RCC 7860 (cell line): ENCODE results near the gene ATF3.
A peak's percentile ranks its signal among the peaks of the same experiment; 100 is the strongest.
"Not testable (repeated sequence)": the region's sequence is repeated elsewhere in the genome, so short reads cannot be mapped to it uniquely, and the experiment has no call there.

Experiments
- DNase-seq: peaks from one replicate; pipeline ENCODE4 v3.0.0-alpha.2; 2015; ENCODE audit warnings: low spot score
- FAIRE-seq: peaks from 2 replicates; lab custom pipeline; 2012; peaks lifted over from hg19 to GRCh38; lab: Jason Lieb, UNC

Gene ATF3

DNA sequence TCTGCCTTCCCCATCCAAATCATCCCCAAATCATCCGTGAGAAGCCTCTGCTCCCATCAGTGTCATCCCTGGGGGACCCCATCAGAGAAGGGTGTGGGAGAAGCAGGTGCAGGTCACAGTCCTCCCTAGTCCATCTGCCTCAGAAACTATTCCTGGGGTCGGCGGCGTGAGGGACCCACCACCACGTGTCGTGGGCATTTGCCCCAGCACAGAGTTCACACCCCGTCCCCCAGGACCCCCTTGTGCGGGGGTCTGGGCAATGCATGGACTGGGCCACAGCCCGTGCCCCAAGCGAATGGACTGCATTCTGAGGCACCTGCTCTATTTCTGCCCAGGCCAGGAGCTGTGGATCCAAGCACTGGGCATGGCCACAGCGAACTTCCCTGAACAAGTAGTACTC is 38.4 kb downstream of the ATF3 start:
- DNase-seq: no peak
- no peak for FAIRE-seq

GRCh38 chr1:212648431-212648830 is 39.9 kb downstream of the ATF3 start:
- no peak for FAIRE-seq

GRCh38 chr1:212649020-212649419 is 40.5 kb downstream of the ATF3 start:
- DNase-seq (no peak), FAIRE-seq (no peak)

More at GRCh38 chr1:212648431-212648830, 39.9 kb downstream of the ATF3 start:
- no peak for DNase-seq

DNA sequence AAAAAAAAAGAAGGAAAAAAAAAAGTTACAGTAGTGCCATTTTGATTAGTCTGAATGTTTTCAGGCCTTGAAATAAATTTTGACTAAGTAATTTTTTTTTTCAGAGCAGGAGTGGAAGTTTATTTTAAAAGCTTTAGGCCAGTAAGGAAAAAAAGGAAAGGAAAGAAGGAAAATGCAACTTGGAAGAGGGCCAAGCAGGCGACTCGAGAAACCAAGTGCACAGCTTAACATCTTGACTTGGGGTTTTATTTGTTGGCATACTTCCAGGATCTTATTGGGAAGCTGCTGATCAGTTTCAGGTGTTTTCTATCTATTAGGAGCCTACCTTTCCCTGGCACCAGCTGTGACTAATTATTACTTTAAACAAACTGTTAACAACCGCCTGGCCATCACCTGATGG is 41.7 kb downstream of the ATF3 start:
- no peak for DNase-seq
- FAIRE-seq: no peak

GRCh38 chr1:212651521-212651920 is 43.0 kb downstream of the ATF3 start:
- no peak for FAIRE-seq
- no peak for DNase-seq

DNA sequence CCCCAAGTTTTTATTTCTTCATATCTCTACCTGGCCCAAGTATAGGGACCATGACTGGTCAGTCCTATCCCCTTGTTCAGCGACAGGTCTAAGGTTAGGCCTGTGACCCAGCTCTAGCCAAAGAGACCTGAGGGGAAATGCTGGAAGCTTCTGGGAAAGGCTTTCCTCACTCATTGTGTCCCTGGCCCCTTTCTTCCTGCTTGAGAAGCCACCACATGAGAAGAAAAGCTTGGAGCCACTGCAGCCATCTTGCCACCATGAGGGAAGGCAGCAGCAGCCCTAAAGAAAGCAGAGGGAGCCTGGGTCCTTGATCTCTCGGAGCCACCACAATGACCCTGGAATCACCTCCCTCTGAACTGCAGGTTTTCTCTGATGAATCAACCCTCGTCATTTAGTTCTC is 43.4 kb downstream of the ATF3 start:
- DNase-seq (no peak), FAIRE-seq (no peak)

DNA sequence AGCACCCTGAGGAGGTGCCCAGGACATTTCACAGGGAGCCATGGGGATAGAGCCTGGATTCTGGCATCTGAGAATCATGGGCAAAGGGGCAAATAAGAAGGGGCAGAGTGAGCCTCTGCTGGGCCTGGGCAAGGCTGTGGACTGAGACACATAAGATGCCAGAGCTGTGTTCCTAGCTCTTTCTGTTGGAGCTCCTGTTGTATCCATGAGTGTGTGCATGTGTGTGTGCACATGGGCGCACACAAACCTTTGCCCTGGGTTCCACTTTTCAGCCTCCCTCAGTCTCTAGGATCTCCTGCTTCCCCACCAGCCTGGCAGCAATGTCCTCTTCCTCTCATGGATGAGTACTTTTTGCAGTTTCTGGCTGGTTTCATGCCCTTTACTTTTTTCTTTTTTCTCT is 44.0 kb downstream of the ATF3 start:
- DNase-seq: no peak
- no peak for FAIRE-seq

DNA sequence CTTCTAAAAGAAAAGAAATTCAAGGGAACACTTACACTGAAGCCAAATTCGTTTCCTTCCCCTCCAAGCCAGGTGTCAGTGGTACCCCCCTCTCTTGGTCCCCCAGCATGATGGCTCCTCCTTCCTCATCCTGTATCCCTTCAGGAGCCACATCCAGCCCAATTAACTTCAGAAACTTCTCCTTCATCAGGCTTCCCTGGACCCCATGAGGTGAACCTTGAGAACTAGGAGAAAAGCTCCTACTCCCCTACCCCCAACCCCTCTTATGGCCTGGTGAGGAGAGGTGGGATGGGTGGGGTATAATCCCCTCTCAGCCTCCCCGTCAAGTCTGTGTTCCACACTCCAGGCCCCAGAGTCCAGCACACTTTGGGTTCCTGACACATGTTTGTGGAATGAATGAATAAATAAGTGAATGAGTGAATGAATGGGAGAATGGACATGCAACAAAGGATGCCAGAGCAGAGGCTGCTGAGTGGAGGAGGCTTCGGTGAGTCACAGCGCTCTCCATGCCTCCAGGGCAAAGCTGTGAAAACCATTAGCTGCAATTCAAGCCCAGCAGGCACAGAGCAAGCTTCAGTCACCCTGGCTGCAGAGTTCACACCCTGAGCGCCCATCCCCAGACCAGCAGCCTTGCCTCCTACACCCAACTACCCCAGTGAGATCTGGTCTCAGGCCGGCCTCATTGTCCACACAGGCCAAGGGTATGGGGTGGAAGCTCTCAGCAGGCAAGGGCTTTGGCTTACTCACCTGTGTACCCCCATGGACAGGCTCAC is 47.3 kb downstream of the ATF3 start:
- DNase-seq (no peak), FAIRE-seq (no peak)

DNA sequence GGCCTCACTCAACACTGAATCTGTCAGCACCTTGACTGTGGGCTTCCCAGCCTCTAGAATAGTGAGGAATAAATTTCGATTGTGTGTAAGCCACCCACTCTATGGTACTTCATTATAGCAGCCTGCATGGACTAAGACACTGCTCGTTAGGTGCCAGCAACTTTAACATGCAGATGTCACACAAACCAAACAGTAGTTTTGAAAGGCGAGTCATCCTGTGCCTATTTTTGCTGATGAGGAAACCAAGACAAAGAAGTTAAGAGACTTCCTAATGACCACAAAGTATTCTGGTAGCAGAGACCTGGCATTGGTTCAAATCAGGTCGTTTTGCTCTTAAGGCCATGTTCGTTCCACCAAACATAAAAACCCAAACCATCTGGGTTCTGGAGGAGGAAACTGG is 48.2 kb downstream of the ATF3 start:
- no peak for DNase-seq
- no peak for FAIRE-seq

DNA sequence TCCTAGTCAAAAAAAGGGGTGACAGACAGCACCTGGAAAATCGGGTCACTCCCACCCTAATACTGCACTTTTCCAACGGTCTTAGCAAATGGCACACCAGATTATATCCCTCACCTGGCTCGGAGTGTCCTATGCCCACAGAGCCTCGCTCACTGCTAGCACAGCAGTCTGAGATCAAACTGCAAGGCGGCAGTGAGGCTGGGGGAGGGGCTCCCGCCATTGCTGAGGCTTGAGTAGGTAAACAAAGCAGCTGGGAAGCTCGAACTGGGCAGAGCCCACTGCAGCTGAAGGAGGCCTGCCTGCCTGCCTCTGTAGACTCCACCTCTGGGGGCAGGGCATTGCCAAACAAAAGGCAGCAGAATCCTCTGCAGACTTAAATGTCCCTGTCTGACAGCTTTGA is 49.7 kb downstream of the ATF3 start:
- DNase-seq, FAIRE-seq: not testable (repeated sequence)

DNA sequence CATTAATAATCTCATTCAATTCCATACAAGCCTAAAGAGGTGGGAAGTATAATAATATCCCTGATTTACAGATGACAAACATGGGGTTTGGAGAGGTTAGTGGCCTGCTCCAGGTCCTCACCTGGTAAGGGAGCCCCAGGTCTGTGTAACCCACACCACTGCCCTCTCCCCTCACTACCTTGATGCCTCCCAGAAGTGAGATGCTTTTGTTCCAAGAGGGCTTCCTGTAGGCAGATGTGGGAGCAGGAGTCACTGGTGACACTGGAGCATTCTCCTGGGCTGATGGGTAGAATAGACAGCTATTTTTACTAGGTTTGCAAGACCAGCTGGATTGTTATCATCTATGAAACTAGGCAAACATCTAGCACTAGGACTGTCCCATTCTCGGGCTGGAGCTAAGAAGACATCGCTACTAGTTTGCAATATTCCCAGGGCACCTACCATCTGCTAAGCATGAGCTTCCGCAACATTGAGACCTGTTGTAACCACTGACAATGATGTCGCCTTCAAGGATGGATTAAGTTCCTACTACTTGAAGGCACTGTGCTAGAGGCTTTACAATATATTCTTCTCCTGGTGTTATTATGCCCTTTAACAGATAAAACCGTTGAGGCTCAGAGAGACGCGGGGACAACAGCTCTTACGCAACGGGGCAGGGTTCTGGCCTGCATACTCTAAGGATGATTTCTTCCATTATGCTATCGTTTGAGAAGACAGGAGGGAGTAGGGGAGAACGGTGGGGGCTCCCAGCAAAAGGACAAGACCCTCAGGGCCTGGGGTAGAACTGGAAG is 56.0 kb downstream of the ATF3 start:
- DNase-seq (no peak), FAIRE-seq (no peak)

GRCh38 chr1:212665241-212666115 is 56.9 kb downstream of the ATF3 start:
- FAIRE-seq: no peak
- DNase-seq: peak; percentile 42

- DNase-seq (no peak), FAIRE-seq (no peak)
These were observed 57.7 kb downstream of the ATF3 start for GRCh38 chr1:212666116-212666775.

- DNase-seq: peak; percentile 95
- FAIRE-seq: peak; percentile 73
These were observed 58.9 kb downstream of the ATF3 start for GRCh38 chr1:212667223-212668139.

GRCh38 chr1:212668477-212668876 is 59.9 kb downstream of the ATF3 start:
- FAIRE-seq (no peak), DNase-seq (no peak)

- FAIRE-seq (no peak), DNase-seq (no peak)
These were observed 60.5 kb downstream of the ATF3 start for GRCh38 chr1:212669102-212669501.

DNA sequence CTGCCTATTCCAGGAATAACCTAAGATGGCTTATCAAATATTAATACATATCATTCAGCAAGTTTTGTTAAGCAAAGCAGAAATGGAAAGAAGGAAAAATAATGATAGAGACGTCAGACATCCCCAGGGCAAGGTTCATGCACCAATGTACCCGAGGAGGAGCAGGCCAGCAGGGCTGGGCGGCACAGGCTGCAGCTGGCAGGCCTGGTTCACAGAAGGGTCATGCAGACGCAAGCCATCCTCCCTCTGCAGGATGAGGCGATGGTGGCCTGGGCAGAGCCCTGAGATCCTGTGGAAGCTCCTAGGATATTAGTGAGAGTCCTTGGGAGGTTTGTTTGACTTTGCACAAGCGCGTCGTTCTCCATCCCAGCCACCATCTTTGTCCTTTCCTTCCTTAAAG is 61.0 kb downstream of the ATF3 start:
- FAIRE-seq: no peak
- DNase-seq: no peak

DNA sequence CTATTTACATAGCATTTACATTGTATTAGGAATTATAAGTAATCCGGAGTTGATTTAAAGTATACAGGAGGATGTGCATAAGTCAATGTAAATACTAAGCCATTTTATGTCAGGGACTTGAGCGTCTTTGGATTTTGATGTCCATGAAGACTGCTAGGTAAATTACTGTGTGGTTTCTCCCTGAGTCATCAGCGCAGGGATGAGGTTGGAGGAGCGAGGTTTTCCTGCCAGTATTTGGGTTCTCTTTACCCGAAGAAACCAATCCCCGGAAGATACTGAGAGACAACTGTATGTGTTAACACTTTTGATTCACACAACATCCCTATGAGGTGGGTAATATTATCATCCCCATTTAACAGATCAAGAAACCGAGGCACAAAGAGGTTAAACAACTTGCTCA is 61.7 kb downstream of the ATF3 start:
- no peak for FAIRE-seq
- DNase-seq: no peak
